Right hindlimb (tissue), 1 donor: Measurements from ENCODE around the gene C11orf68.
A peak's percentile ranks its signal among the peaks of the same experiment; 100 is the strongest.
"Not testable (repeated sequence)": the region's sequence is repeated elsewhere in the genome, so short reads cannot be mapped to it uniquely, and the experiment has no call there.

Experiments used
- DNase-seq: peaks from one replicate; pipeline ENCODE4 v3.0.0-alpha.2; 2018

C11orf68 gene

DNA sequence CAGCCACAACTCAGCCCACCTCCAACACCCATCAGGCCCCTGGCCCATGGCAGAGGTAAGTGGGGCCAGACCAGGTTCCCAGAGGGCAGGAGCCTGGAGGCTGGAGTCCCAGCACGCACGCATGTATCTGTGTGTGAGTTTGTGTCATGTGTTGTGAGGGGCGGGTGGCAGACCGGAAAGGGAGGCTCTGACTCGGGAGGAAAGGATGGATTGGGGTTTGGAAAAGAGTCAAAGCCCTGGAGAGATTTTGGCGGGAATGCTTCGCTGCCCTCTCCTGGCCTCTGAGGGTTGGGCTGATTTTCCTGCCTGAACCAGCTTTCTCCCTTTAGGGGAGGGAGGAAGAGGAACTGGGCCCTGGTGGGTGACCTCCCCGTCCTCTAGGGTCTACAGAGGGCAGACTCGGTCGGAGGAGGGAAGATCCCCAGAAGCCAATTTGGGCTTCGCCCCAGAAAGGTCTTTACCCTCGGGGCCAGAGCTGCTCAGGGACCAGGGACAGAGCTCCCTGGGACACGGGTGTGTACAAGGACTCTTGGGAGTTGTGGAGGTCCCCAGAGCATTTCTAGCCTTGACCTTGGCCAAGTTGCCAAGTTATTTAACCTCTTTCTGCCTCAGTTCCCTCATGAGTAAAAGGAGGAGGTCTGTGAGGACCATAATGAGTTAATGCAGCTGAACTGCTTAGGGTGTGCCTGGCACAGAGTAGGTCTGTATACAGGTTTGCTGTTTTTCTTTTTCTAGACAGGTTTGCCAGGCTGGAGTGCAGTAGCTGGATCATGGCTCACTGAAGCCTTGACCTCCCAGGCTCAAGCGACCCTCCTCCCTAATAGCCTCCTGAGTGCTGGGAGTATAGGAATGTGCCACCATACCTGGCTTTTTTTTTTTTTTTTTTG, 6.9 kb downstream of the C11orf68 start:
- peak; percentile 76 for DNase-seq

GRCh38 chr11:65907878-65908277, 11.0 kb downstream of the C11orf68 start:
- no peak for DNase-seq

DNA sequence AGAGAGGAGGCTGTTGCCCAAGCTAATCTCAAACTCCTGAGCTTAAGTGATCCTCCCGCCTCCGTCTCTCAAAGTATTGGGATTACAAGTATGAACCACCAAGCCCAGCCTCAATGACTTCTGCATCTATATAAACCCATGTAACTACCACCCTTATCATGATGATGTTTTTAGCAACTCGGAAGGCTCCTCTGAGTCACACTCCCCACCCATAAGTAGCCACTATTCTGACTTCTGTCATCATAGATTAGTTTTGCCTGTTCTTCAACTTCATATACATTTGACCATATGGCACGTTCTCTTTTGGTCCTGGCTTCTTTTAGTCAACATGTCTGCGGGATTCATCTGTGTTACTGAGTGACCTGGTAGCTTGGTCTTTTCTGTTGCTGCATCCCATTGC, 12.3 kb downstream of the C11orf68 start:
- DNase-seq = no peak

GRCh38 chr11:65903715-65904114, 15.1 kb downstream of the C11orf68 start:
- no peak for DNase-seq

DNA sequence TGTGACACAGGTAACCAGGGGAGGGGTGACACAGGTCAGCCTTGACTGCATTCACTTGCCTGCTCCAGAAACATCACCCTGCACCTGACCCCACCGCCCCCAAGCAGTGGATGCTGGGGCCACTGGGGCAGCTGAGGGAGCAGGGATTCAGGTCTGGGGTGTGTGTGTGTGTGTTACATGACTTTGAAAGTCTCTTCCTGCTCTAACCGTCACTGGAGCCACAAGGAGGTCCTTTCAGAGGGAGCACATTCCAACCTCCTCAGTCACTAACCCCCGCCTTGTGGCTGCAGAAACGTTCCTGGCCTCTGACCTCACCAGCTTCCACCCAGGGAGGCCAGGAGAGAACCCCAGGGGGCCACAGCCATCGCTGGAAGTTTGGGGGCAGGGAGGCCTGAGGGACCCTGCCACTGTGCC, 15.8 kb downstream of the C11orf68 start:
- no peak for DNase-seq

DNA sequence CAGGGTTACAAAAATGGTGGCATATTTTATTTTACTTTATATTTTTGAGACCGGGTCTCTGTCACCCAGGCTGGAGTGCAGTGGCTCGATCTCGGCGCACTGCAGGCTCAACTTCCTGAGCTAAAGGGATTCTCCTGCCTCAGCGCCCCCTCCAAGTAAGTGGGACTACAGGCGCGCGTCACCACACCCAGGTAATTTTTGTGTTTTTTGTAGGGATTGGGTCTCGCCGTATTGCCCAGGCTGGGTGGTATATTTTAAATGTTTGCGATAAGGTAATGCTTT, 18.0 kb downstream of the C11orf68 start:
- no peak for DNase-seq

- peak; percentile 70 for DNase-seq
Measured at GRCh38 chr11:65900125-65900898, 18.6 kb downstream of the C11orf68 start, which contains the start of gene FOSL1. TSS of gene FOSL1 (minus strand) at chr11:65900388. CDS start at chr11:65900339, 49 bp downstream.

DNA sequence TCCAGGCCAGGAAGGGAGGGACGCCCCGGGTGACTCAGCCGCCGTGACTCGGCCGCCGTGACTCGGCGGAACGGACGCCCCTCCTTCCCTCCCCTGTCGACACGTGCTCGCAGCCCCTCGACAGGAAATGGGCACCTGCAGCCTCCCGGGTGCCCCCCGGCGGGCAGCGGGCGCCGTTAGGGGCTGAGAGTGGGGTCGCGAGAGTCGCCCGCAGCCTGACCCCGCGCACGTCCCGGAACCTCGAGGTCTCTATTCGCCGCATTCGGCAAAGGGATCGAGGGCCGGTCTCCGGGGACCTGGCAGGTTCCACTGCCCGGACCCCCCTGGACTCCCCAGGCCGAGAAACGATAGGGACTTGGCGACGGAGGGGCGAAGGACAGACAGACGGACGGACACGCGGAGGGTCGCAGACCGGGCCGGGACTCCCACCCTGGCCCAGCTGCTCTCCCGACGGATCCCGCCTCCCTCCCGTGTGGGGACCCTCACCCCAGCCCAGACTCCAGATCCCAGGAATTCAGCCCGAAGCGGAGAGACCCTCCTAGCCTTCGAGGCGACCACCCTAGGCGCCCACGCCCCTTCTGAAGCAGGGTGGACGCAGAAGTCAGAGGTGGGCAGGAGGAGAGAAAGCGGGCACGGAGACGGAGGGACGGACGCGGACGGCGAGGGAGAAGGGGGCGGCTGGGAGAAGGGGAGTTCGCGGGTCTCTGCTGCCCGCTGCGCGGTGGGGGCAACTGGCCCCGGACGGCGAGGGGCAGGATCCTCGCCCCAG, 19.3 kb downstream of the C11orf68 start:
- DNase-seq = peak; percentile 34

DNA sequence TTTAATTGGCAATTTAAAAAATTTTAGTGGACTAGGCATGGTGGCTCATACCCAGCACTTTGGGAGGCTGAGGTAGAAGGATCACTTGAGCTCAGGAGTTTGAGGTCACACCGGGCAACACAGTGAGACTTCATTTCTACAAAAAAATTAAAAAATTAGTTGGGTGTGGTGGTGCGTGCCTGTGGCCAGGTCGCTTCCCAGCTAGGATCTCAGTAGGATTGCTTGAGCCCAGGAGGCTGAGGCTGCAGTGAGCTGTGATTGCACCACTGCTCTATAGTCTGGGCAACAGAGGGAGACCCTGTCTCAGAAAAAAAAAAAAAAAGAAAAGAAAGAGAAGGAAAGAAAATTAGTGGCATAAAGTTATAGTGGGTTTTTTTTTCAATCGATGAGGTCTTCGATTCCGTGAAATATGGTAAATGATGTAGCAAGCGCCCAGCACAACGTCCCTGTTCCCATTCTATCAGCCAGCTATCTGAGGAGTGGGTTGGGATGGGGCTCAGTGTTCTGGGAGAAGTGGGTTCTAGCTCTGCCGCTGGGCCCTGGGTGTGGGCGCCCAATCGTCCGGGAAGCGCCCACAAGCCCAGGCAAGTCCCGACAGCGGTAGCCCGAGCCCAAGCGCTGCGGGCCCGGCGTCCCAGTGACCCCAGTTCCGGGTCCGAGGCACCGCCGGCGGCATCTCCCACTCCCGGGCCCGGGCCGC, 20.1 kb downstream of the C11orf68 start:
- DNase-seq = no peak

DNA sequence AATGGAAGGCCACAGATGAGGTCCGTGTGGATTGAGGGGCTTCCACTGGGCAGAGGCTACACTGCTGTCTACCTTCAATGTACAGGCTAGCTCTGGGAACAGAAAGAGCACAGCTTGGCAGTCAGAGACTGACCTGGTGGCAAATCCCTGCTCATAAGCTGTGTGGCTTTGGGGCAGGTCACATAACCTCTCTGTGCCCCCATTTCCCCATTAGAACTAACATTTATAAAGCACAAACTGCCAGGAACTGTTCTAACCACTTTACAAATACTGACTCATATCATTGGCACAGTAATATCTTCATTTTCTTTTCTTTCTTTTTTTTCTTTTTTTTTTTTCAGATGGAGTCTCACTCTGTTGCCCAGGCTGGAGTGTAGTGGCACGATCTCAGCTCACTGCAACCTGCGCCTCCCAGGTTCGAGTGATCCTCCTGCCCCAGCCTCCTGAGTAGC, 21.8 kb downstream of the C11orf68 start:
- DNase-seq = no peak

DNA sequence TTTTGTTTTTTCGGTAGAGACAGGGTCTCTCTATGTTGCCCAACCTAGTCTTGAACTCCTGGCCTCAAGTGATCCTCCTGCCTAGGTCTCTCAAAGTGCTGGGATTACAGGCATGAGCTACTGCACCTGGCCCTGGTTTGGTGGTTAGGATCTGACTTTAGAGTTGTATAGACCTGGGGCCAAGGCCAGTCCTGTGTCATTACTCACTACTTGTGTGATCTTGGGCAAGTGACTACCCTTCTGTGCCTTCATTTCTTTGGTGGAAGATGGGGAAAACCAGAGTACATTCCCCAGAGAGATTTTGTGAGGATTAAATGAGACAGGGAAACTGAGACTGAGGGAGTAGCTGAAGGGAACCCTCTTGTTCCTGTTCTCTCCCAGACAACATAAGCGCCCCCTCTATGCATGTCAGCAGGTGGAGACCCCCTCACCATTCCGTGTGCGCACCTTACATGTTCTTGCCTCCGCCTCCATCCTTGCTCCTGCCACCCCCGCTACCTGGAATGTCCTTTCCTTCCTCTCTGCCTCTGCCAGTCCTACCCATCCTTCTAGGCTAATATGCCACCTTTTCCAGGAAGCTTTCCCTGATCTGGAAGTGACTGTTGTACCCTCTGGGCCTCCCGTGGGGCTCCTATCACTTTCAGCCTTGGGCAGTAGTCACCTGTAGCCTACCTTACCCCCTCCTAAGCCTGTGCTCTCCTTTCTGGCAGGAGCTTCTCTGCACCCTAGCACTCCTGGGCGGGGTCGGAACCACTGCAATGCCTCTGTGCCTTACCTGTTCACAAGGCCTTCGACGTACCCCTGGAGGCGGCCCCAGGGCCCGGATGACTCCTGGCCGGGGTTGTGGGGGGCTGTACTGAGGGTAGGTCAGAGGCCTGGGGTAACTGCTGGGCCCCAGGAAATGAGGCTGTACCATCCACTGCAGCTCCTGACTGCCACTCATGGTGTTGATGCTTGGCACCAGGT, 22.5 kb downstream of the C11orf68 start:
- DNase-seq = no peak

DNA sequence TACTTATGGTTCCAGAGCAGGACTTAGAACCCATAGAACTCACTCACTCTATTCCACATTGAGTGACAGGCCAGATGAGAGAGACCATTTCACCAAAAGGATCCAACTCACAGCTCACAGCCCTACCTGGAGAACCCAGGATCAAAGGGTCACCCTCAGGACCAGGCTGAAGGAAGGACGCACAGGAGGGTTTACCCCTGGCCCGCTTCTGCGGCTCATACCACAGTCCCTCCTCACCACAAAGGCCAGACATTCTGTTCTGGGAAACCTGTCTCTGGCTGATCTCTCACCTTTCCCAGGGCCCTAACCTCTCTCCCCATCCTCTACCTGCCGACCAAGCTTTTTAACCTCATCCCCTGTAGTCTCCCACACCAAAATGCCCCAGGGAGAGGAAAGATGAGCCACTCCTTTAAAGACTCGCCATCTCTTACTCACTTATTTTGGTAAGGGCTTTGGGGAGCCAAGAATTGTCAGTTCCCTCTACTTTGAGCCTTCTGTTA, 23.3 kb downstream of the C11orf68 start:
- no peak for DNase-seq

- DNase-seq = peak; percentile 19
Measured at GRCh38 chr11:65894034-65894591, 24.7 kb downstream of the C11orf68 start.

GRCh38 chr11:65892661-65893317, 26.1 kb downstream of the C11orf68 start:
- peak; percentile 21 for DNase-seq

DNA sequence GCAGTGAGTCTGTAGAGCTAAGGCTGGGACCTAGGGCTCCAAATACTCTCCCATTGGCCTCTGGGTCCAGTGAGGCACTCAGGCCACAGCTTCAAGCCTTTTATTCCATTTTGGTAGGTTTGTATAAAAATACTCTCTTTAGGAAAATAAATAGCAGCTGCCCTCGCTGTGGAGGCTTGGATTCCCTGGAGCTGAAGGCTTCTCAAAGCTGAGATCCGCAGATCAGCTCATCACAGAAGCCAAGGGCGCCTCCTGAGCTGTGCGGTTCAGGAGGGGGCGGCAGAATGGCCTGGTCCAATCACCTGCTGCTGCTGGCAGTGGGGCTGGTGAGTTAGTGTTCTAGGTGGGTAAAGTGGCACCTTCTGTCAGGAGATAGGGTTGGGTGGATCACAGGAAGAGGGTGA, 26.7 kb downstream of the C11orf68 start:
- not testable (repeated sequence) for DNase-seq

DNA sequence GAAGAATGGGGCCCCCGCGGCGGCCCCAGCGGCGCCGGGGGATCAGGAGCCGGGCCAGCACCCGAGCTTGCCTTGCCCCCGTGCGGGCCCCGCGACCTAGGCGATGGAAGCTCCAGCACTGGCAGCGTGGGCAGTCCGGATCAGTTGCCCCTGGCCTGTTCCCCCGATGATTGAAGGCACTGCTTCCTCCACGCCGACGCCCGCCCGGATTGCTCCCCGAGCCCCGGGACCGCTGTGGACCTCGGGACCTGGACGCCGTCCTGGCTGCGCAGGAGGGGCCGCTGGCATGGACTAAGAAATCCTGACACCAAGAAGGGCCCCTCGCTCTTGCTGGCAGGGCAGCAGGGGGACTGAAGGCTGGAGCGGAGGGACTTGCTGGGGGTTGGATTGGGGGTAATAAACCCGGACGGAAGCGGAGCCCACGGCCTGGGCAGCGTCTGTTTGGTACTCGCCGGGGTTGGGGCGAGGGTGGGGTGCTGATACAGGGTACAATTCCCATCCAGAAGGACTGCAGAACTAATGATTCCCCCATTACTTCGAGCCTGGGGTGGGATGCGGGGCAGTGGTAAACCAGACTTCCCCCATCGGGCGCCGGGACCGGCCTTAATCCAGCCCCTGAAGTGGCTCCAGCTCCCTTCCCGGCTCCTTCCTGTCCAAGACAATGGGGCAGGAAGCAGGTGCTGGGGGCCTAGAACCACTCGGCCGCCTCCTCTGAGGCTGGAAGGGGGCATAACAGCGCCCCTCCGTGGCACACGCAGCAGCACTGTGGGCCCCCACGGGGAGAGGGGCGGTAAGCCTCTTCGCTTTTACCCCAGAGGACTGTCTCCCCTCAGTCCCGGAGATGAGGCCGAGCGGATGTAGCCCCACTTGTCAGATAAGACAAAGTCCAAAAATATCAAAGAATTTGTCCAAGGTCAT, 27.4 kb downstream of the C11orf68 start:
- peak; percentile 54 for DNase-seq

DNA sequence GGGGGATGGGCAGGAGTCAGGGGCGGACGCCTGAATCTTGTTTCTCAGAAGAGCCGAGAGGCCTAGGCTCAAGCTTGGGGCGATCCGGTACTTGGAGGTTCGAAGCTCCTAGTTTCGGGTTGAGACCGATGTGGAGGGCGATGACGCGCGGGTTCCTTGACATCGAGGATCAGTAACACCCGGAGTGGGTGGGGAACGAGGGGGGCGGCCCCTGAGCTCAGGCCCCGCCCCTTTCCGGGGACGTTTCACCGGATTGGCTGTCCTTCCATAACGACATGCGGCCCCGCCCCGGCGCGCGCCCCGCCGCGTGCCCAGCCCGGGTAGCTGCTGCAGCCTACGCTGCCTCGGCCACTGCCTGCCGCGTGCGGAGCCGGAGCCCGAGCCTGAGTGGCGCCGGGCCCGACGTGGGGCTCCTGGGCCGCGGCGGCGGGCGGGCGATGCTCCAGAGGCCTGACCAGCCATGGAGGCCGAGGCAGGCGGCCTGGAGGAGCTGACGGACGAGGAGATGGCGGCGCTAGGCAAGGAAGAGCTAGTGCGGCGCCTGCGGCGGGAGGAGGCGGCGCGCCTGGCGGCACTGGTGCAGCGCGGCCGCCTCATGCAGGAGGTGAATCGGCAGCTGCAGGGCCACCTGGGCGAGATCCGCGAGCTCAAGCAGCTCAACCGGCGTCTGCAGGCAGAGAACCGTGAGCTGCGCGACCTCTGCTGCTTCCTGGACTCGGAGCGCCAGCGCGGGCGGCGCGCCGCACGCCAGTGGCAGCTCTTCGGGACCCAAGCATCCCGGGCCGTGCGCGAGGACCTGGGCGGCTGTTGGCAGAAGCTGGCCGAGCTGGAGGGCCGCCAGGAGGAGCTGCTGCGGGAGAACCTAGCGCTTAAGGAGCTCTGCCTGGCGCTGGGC, 28.3 kb downstream of the C11orf68 start, which contains the start of gene CCDC85B:
CCDC85B (plus strand) TSS at position 350 of the 895 bp plus-strand sequence; CDS start at position 461, 111 bp downstream.
- peak; percentile 98 for DNase-seq
